ENCODE data around the gene RAPGEF4.

The RAPGEF4 gene

GRCh38 chr2:173059971-173060461 lies 324.4 kb downstream of the RAPGEF4 start:
- DNase-seq (ENCODE audit: low read depth in 3 of 3), result no peak

- no peak for DNase-seq (ENCODE audit: low read depth in 3 of 3)
These were observed 327.2 kb downstream of the RAPGEF4 start for GRCh38 chr2:173062801-173063200.

GRCh38 chr2:173064151-173064805 lies 328.6 kb downstream of the RAPGEF4 start:
- DNase-seq (ENCODE audit: low read depth in 3 of 3), result no peak

- no peak for DNase-seq (ENCODE audit: low read depth in 3 of 3)
These were observed 331.4 kb downstream of the RAPGEF4 start for GRCh38 chr2:173066887-173067676.

- DNase-seq (ENCODE audit: low read depth in 3 of 3), result no peak
These were observed 339.6 kb downstream of the RAPGEF4 start for GRCh38 chr2:173075056-173075780.

GRCh38 chr2:173075781-173076580 lies 340.3 kb downstream of the RAPGEF4 start, which contains the start of gene MAP3K20:
MAP3K20 (plus strand) TSS chr2:173075846; CDS start chr2:173091032, 15,186 bp downstream.
- DNase-seq (ENCODE audit: low read depth in 3 of 3), result peak in 2 of 3 donors; percentile 23 to 37

- peak in 1 of 3 donors; percentile 8 for DNase-seq (ENCODE audit: low read depth in 3 of 3)
These were observed 341.1 kb downstream of the RAPGEF4 start for GRCh38 chr2:173076581-173077345.

- DNase-seq (ENCODE audit: low read depth in 3 of 3), result no peak
These were observed 342.0 kb downstream of the RAPGEF4 start for GRCh38 chr2:173077506-173078177.

- DNase-seq (ENCODE audit: low read depth in 3 of 3), result no peak
These were observed 343.5 kb downstream of the RAPGEF4 start for GRCh38 chr2:173079141-173079540.

- DNase-seq (ENCODE audit: low read depth in 3 of 3), result no peak
These were observed 344.6 kb downstream of the RAPGEF4 start for GRCh38 chr2:173079973-173080860.

GRCh38 chr2:173086518-173087213 lies 351.0 kb downstream of the RAPGEF4 start:
- DNase-seq (ENCODE audit: low read depth in 3 of 3), result no peak

GRCh38 chr2:173087214-173087581 lies 351.6 kb downstream of the RAPGEF4 start:
- no peak for DNase-seq (ENCODE audit: low read depth in 3 of 3)

- DNase-seq (ENCODE audit: low read depth in 3 of 3), result no peak
These were observed 352.3 kb downstream of the RAPGEF4 start for GRCh38 chr2:173087793-173088496.

- no peak for DNase-seq (ENCODE audit: low read depth in 3 of 3)
These were observed 354.7 kb downstream of the RAPGEF4 start for GRCh38 chr2:173090276-173090877.

- DNase-seq (ENCODE audit: low read depth in 3 of 3), result no peak
These were observed 355.5 kb downstream of the RAPGEF4 start for GRCh38 chr2:173090973-173091660.

- no peak for DNase-seq (ENCODE audit: low read depth in 3 of 3)
These were observed 356.3 kb downstream of the RAPGEF4 start for GRCh38 chr2:173091910-173092309.

All from stimulated activated CD4-positive, alpha-beta T cell treated with anti-CD3 and anti-CD28 coated beads, TNF-alpha, amount 100 ng/mL, for 48 hours (primary cell).